GM19397 (cell line): Measurements from ENCODE around the gene LHX4.

ENCODE experiments used
- ATAC-seq: cut with Tn5 transposase; IDR thresholded peaks from one replicate; pipeline ENCODE4 v1.9.1; 2021; ENCODE audit warnings: mild to moderate bottlenecking, moderate library complexity; ENCODE audit not compliant: unreplicated experiment

Gene LHX4

DNA sequence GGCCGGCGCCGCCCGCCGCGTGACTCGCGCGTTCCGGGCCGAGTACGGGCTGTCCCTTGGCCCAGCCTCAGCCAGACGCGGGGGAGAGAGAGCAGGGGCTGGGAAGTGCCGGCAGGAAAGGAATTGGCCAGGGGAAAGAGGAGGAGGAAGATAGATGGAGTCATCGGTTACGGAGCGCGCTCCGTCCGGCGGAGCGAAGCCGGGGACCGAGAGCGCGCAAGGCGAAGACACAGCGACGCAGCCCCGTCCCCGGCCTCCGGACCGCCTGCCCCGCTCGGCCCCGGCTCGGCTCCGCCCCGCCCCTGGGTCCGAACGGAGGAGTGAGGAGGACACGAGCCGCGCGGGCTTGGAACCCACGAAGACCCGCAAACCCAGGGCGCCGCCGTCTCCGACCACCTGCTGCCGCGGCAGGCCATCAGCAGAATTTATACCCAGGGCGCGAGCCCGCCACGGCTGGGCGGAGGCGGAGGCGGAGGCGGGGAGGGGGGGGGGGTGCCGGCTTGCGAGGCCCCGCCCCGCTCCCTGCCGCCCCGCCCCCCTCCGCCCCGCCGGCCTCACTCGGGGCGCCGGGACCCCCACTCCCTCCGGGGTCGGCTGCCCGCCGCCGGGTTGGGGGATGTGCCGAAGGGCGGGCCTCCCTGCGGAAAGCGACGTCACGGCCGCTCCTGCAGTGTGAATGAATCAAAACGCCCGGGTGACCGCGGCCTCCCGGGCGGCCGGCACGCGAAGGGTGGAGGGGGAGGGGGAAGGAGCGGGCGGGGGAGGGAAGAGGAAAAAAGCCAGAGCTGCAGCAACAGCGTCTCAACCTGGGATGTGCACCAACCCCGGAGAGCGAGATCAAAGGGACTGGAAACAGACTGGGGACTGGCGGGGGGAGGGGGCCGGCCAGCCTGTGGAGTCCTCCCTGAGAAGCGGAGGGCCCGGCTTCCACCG lies at the start of gene LHX4:
Gene LHX4, plus strand, starts transcription at position 782 of the 933 bp plus-strand sequence. CDS start 266 bp downstream, outside the sequence.
- ATAC-seq: peak; percentile 42

DNA sequence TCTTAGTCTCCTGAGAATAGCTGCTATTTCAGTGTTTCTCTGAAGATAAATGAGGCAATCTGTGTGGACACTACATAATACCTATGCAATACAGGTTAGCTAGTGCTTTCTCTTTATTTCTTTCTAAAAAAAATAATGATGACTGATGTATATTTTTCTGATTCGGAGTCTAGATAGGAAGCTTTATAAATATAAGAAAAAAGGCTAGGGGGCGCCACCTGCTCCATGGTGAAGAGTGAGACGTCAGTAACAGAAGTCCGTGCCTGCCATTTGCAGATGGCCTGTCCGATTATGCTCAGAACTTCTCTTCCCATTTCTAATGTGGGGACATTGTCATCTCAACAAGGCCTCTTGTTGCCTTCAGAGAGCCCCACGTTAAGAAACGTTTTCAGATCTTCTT lies 49.0 kb upstream of the LHX4 start:
- ATAC-seq: no peak

- no peak for ATAC-seq
Measured at GRCh38 chr1:180181996-180182642, 47.9 kb upstream of the LHX4 start.

DNA sequence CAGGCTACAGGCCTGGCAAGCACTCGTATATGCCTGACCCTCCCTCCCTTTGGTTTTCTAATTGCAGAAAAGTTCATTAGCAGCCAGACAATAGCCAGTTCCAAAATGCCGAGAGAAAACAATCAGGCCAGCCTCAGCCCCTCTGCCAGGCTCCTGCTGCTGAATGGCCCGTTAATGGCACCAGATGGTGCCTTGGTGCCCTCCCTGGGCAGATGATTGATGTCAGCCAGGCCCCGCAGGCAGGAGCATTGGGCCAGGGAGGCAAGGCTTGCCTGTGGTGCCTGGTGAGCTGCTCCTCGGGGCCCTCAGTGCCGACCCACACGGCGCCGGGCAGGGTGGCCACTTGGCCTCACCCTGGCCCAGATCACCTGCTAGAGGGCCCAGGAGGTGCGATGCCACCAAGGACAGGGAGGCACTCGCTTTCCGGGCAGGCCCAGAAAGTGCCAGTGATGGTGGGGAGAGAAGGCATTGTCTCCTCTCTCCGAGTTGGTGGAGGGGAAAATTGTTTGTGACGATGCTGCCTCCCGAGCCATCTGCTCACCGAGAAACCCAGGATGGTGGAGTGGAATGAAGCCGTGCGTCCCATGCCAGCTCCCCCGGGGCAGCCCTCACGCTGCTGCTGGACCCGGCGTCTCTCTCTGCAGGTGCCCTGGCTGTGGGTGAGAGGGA lies 47.3 kb upstream of the LHX4 start:
- ATAC-seq: no peak

DNA sequence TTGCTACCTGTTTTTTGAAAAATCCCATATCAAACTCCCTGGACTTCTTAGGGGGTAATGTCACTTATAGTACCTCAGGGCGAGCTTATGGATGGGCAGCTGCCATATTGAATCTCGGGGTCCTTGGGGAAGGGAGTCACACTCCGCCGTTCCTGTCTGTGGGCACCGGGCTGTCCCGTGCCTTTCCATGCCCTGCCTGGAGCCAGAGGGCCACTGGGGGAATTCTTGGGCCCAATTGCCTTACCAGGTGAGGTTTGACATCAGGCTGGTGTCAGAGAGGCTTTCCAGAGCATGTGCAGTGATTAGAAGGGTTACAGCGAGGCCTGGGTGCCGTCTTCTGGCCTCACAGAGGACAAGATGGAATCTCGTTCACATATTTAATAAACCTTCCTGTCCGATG lies 46.6 kb upstream of the LHX4 start:
- no peak for ATAC-seq

DNA sequence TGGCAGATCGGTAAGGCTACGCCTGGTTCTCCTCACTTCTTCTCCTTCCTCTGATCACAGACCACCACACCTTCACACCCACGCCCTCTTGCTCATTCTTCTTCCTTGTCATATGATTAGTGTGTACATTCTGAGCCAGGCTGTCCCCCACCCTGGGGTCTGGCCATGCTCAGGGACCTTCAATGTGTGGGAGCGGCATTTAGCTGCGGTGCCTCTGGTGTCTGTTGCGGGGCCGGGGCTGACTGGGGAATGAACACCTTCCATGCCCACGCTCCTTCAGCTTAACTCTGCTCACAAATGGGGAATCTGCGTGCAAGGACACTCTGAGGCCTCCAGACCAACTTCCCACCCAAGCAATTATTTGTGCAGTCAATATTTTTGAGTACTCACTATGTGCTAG lies 46.0 kb upstream of the LHX4 start:
- ATAC-seq: no peak

GRCh38 chr1:180185281-180185680 lies 44.8 kb upstream of the LHX4 start:
- ATAC-seq: no peak

GRCh38 chr1:180185971-180186645 lies 44.0 kb upstream of the LHX4 start:
- no peak for ATAC-seq

DNA sequence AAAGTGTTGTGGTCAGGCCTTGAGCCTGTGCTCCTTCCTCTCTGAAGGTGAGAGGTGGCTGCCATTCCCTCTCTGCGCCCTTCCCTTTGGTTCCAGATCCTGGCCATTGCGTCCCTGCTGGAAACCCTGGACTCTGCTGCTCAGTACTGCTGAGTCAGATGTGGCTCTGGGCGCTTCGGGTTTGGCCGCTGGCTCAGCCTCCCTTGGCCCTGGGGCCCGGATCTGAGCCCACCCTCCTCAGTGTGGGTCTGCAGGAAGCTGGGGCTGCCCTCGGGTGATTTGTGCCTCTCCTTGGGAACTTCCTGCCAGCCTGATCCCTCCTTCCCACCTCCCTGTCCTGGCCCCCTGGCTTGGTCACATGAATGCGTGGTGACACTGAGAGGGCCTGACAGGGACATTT lies 43.2 kb upstream of the LHX4 start:
- no peak for ATAC-seq

DNA sequence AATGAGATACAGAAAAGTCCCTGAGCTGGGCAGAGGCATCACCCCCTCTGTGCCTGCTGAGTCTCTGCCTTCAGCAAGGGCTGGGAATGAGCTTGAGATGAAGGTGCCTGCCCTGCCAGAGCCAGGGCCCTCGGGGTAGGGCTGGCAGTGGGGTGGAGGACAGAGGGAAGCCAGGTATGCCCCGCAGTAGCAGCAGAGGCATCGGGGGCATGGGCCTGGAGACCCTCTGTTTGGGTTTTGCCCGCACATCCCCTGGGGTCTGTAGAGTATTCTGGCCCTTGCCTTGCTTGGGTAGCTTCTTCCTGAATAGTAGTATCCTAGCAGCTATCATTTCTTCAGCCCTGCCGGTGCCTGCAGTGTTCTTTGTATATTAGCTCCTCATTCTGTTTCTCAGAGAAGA lies 42.4 kb upstream of the LHX4 start:
- no peak for ATAC-seq

DNA sequence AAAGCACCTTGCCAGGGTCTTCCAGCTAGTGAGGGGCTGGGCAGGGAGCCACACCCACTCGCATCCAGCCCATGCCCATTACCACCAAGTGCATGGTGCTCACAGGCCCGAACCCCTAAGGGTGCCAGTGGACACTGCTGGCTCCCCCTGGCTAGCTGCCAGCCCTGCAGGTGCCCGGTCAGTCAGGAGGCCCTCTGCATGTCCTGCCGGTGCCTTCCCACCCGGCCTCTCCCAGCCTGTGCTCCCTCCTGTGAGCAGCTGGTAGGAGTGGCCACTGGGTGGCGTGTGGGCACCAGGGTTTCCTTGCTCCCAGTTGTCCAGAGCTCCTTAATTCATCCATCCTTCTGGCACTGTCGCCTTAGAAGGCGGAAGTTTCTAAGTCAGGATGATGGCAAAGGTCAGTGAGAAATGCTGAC lies 42.0 kb upstream of the LHX4 start:
- no peak for ATAC-seq

GRCh38 chr1:180188684-180189175 lies 41.3 kb upstream of the LHX4 start:
- ATAC-seq: no peak

- no peak for ATAC-seq
Measured at GRCh38 chr1:180190091-180190490, 40.0 kb upstream of the LHX4 start.

GRCh38 chr1:180192172-180192571 lies 37.9 kb upstream of the LHX4 start:
- no peak for ATAC-seq

- ATAC-seq: no peak
Measured at GRCh38 chr1:180193141-180194047, 36.7 kb upstream of the LHX4 start.

- ATAC-seq: no peak
Measured at GRCh38 chr1:180194048-180194425, 36.0 kb upstream of the LHX4 start.

- ATAC-seq: no peak
Measured at GRCh38 chr1:180194546-180195207, 35.4 kb upstream of the LHX4 start.

GRCh38 chr1:180195401-180195800 lies 34.7 kb upstream of the LHX4 start:
- ATAC-seq: no peak

GRCh38 chr1:180195916-180196315 lies 34.1 kb upstream of the LHX4 start:
- ATAC-seq: no peak
